Fibroblast of villous mesenchyme (primary cell): Measurements from ENCODE around the gene ZBTB5. TPM values are rescaled to one million over a fixed set of nuclear protein-coding genes. Genes with fewer than 3 reads are reported as not detected.
"Not testable (repeated sequence)": the region's sequence is repeated elsewhere in the genome, so short reads cannot be mapped to it uniquely, and the experiment has no call there.

Experiments
- DNase-seq: peaks from one replicate; pipeline ENCODE4 v3.0.0-alpha.2; 2010; ENCODE audit warnings: low read depth
- H3K4me3 ChIP-seq: 2 replicates; pipeline ENCODE4 v1.5.1; 2011; ENCODE audit warnings: low read depth, mild to moderate bottlenecking, low read length
- CTCF ChIP-seq: IDR thresholded peaks from 2 replicates; pipeline ENCODE4 v1.5.1; 2012; ENCODE audit warnings: low read depth, mild to moderate bottlenecking, low read length; ENCODE audit not compliant: insufficient read depth
- total RNA-seq: library from RNA; depleted of rRNA; stranded (reverse); fragments of >200 nt; gene quantifications from 2 replicates; pipeline ENCODE4 v1.2.3, GENCODE V29; 2012

ZBTB5 gene
- total RNA-seq, 1 donor: 12.5 TPM

GRCh38 chr9:37485389-37486255 lies 20.4 kb upstream of the ZBTB5 start, which contains the start of gene POLR1E:
Gene POLR1E (plus strand): TSS chr9:37485948. CDS start chr9:37486048, 100 bp downstream.
- H3K4me3 ChIP-seq: peak within 1 kb of the TSS; percentile 87
- no peak for TF ChIP-seq CTCF
- DNase-seq: peak; percentile 89

GRCh38 chr9:37480759-37481158 lies 15.5 kb upstream of the ZBTB5 start:
- TF ChIP-seq CTCF: no peak
- no peak for DNase-seq
- H3K4me3 ChIP-seq: no peak overlapping the region

- H3K4me3 ChIP-seq, DNase-seq: not testable (repeated sequence)
These were observed 12.9 kb upstream of the ZBTB5 start for GRCh38 chr9:37477987-37478619.

GRCh38 chr9:37477443-37477842 lies 12.2 kb upstream of the ZBTB5 start:
- not testable (repeated sequence) for H3K4me3 ChIP-seq, DNase-seq

- DNase-seq: no peak
- TF ChIP-seq CTCF: no peak
- H3K4me3 ChIP-seq: no peak overlapping the region
These were observed 11.7 kb upstream of the ZBTB5 start for GRCh38 chr9:37476930-37477329.

- DNase-seq: no peak
- TF ChIP-seq CTCF: no peak
These were observed 9.2 kb upstream of the ZBTB5 start for GRCh38 chr9:37474438-37474837.

GRCh38 chr9:37473982-37474381 lies 8.7 kb upstream of the ZBTB5 start:
- DNase-seq, H3K4me3 ChIP-seq: not testable (repeated sequence)

More at GRCh38 chr9:37474438-37474837, 9.2 kb upstream of the ZBTB5 start:
- no peak overlapping the region for H3K4me3 ChIP-seq

- peak; percentile 93 for DNase-seq
- peak overlapping the region; percentile 60 for H3K4me3 ChIP-seq
- TF ChIP-seq CTCF: no peak
These were observed 6.9 kb upstream of the ZBTB5 start for GRCh38 chr9:37471942-37472684.
